Measurements from ENCODE around the gene MERTK. TPM values are rescaled to one million over a fixed set of nuclear protein-coding genes. Genes with fewer than 3 reads are reported as not detected.

The MERTK gene
- total RNA-seq, 6 donors from 2014 or later, result 15.5 to 141 (median 21.9) TPM

DNA sequence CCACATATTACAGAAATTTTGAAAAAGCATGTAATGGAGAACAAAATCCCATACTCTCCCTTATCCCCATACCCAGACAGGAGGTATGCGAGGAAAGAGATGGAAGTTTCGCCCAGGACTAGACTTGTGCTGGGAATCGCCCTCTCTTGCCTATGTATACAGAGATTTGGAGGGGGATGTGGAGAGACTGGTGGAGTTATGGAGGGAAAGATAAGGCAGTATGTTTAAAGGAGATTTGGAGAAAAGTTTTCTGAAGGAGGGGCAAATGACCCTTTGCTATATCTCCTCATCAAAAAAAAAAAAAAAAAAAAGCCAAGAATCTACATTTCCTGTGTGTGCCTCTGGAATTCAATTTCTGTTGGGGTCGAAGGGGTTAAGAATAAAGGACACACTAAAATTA is 75.3 kb downstream of the MERTK start:
- Histone ChIP-seq H3K27me3 (no peaks in the 10 kb centered on the region), H3K4me1 (peaks cover 0 to 10% (median 2%) of the 10 kb centered on the region in 4 donors), H3K36me3 (peaks cover 4 to 26% (median 9%) of the 10 kb centered on the region in 4 donors), H3K4me3 (no peak overlapping the region), H3K27ac (no peak overlapping the region), H3K9me3 (peaks cover 0 to 5% (median 0%) of the 10 kb centered on the region in 4 donors)
- no peak for ATAC-seq (ENCODE audit: low FRiP score in 2 of 2)
- 89 to 96% methylated on average over 4 of the region's 4 CpGs for WGBS, 2 donors
- TF ChIP-seq, protein P1, sequence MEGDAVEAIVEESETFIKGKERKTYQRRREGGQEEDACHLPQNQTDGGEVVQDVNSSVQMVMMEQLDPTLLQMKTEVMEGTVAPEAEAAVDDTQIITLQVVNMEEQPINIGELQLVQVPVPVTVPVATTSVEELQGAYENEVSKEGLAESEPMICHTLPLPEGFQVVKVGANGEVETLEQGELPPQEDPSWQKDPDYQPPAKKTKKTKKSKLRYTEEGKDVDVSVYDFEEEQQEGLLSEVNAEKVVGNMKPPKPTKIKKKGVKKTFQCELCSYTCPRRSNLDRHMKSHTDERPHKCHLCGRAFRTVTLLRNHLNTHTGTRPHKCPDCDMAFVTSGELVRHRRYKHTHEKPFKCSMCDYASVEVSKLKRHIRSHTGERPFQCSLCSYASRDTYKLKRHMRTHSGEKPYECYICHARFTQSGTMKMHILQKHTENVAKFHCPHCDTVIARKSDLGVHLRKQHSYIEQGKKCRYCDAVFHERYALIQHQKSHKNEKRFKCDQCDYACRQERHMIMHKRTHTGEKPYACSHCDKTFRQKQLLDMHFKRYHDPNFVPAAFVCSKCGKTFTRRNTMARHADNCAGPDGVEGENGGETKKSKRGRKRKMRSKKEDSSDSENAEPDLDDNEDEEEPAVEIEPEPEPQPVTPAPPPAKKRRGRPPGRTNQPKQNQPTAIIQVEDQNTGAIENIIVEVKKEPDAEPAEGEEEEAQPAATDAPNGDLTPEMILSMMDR (IDR thresholded peaks at IDR 0.05), result no peak
- TF ChIP-seq POLR2A (IDR thresholded peaks at IDR 0.05) (no peak), EP300 (IDR thresholded peaks at IDR 0.05) (no peak), POLR2AphosphoS5 (IDR thresholded peaks at IDR 0.05) (no peak)
- DNase-seq, result no peak

DNA sequence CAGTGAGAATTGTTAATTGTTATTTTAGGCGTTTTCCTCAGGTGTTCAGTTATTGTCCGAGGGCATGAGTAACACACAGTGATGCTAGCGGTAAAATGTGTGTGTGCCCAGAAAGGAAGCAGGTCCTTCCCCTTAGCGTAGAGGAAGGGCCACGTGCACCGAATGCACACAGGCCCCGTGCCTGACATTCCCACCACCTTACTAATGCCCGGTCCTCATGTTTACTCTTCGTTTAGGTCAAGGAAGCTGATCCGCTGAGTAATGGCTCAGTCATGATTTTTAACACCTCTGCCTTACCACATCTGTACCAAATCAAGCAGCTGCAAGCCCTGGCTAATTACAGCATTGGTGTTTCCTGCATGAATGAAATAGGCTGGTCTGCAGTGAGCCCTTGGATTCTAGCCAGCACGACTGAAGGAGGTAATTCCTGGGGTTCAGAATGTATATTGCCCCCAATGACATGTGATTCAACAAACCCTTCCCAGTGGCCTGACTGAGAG is 76.7 kb downstream of the MERTK start:
- Histone ChIP-seq H3K27ac (no peak overlapping the region), H3K36me3 (peaks cover 4 to 20% (median 7%) of the 10 kb centered on the region in 4 donors), H3K4me1 (peaks cover 0 to 10% (median 2%) of the 10 kb centered on the region in 4 donors), H3K4me3 (no peak overlapping the region), H3K27me3 (no peaks in the 10 kb centered on the region), H3K9me3 (peaks cover 0 to 5% (median 0%) of the 10 kb centered on the region in 4 donors)
- ATAC-seq (ENCODE audit: low FRiP score in 2 of 2) (peak in 1 of 2 donors; percentile 22), DNase-seq (no peak)
- TF ChIP-seq POLR2A (IDR thresholded peaks at IDR 0.05), result no peak
- 59 to 64% methylated on average over 11 of the region's 11 CpGs for whole genome bisulfite sequencing, 2 donors

DNA sequence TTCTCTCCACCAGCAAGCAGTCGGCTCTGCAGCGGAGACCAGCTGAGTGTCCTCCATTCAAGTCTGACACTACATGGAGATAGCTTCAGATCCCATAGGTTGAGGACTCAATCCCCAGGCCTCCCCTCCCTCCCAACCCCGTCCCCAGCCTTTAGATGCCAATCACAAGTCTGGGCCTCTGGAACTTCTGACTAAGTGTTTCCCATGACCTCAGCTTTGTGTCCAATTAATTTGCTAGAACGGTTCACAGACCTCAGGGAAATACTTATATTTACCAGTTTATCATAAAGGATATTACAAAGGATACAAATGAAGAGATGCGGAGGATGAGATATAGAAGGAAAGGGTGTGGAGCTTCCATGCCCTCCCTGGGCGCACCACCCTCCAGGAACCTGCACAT is 77.4 kb downstream of the MERTK start:
- no peak for ATAC-seq (ENCODE audit: low FRiP score in 2 of 2)
- H3K36me3 ChIP-seq, result peaks cover 4 to 23% (median 7%) of the 10 kb centered on the region in 4 donors
- DNase-seq, result no peak
- no peak overlapping the region for H3K4me3 ChIP-seq
- TF ChIP-seq POLR2A (IDR thresholded peaks at IDR 0.05) (no peak), EP300 (IDR thresholded peaks at IDR 0.05) (no peak), POLR2AphosphoS5 (IDR thresholded peaks at IDR 0.05) (no peak)
- TF ChIP-seq, protein P1 (IDR thresholded peaks at IDR 0.05), result no peak
- peaks cover 0 to 10% (median 2%) of the 10 kb centered on the region in 4 donors for H3K4me1 ChIP-seq
- H3K27ac ChIP-seq, result no peak overlapping the region
- peaks cover 0 to 5% (median 0%) of the 10 kb centered on the region in 4 donors for H3K9me3 ChIP-seq
- 81% methylated on average over 6 of the region's 6 CpGs for WGBS, 2 donors
- no peaks in the 10 kb centered on the region for H3K27me3 ChIP-seq

DNA sequence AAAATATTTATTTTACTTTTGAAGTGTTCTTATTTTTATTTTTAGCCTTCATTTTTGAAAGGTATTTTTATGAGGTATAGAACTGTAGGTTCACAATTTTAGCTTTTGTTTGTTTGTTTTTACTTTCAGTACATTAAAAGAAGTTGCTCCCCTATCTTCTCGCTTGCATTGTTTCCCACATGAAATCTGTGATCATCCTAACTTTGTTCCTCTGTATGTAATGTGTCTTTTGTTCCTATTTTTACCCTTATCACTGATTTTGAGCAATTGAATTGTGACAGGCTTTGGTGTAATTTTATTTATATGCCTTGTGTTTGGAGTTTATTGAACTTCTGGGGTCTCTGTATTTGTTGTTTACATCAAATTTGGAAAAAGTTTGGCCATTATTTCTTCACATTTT is 78.8 kb downstream of the MERTK start:
- Histone ChIP-seq H3K4me1 (peaks cover 0 to 10% (median 2%) of the 10 kb centered on the region in 4 donors), H3K4me3 (no peak overlapping the region), H3K27ac (no peak overlapping the region), H3K27me3 (no peaks in the 10 kb centered on the region), H3K9me3 (peaks cover 0 to 5% (median 0%) of the 10 kb centered on the region in 4 donors), H3K36me3 (peaks cover 4 to 28% (median 7%) of the 10 kb centered on the region in 4 donors)
- DNase-seq, result no peak
- no peak for ATAC-seq (ENCODE audit: low FRiP score in 2 of 2)
- TF ChIP-seq EP300 (IDR thresholded peaks at IDR 0.05) (no peak), POLR2A (IDR thresholded peaks at IDR 0.05) (no peak), POLR2AphosphoS5 (IDR thresholded peaks at IDR 0.05) (no peak)
- TF ChIP-seq, protein P1 (IDR thresholded peaks at IDR 0.05), result no peak
- WGBS, 2 donors, result 93 to 100% methylated on average over 1 of the region's 1 CpG

DNA sequence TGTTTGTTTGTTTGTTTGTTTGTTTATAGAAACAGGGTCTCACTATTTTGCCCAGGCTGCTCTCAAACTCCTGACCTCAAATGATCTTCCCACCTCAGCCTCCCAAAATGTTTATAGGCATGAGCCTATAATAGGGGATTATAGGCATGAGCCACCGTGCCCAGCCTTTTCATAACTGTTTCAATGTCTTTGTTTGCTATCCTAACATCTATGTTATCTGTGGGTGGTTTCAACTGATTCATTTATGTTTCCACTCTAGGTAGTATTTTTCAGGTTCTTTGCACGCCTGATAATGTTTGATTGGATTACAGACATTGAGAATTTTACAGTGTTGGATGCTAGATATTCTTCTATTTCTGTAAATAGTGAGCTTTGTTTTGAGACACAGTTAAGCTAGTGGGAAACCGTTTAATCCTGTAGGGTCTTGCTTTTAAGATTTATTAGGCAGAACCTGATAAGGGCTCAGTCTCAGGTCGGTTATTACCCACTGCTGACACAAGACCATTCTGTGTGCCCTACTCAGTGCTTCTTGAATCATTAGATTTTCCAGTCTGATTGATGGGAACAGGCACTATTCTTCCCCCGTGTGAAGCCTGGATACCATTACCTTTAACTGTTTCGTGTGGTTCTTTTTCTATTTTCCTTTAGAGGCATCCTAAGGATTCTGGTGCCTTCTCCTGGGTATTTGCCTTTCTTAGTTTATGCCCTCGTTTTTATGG is 80.2 kb downstream of the MERTK start:
- TF ChIP-seq, protein P1 (IDR thresholded peaks at IDR 0.05), result no peak
- TF ChIP-seq POLR2A (IDR thresholded peaks at IDR 0.05) (no peak), EP300 (IDR thresholded peaks at IDR 0.05) (no peak), POLR2AphosphoS5 (IDR thresholded peaks at IDR 0.05) (no peak)
- Histone ChIP-seq H3K9me3 (peaks cover 0 to 5% (median 0%) of the 10 kb centered on the region in 4 donors), H3K27ac (no peak overlapping the region), H3K4me3 (no peak overlapping the region), H3K27me3 (no peaks in the 10 kb centered on the region), H3K36me3 (peaks cover 10 to 42% (median 17%) of the 10 kb centered on the region in 4 donors), H3K4me1 (peaks cover 0 to under 1% (median 0%) of the 10 kb centered on the region in 4 donors)
- WGBS, 2 donors, result 81 to 82% methylated on average over 7 of the region's 7 CpGs
- DNase-seq (no peak), ATAC-seq (ENCODE audit: low FRiP score in 2 of 2) (no peak)
